Measurements from ENCODE around the gene USP12.
"Not testable (repeated sequence)": the region's sequence is repeated elsewhere in the genome, so short reads cannot be mapped to it uniquely, and the experiment has no call there.

The USP12 gene

DNA sequence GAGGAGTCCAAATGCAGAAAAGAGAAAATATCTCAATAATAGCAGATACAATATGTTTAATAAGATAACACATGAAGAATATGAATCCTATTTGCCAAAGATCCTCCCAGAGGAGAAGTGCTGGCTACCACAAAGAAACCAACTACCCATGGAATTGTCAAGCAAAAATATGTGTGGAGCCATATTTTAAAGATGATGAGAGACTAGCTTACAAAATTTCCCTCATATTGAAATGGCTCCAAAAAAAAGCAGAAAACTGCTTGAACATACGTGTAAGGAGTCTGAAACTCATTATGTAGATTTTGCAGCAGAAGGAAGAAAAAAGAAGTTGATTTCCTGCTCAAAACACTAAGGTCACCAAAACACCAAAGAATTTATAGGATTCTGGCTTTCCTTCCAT is 94.2 kb downstream of the USP12 start:
- no peak for DNase-seq

DNA sequence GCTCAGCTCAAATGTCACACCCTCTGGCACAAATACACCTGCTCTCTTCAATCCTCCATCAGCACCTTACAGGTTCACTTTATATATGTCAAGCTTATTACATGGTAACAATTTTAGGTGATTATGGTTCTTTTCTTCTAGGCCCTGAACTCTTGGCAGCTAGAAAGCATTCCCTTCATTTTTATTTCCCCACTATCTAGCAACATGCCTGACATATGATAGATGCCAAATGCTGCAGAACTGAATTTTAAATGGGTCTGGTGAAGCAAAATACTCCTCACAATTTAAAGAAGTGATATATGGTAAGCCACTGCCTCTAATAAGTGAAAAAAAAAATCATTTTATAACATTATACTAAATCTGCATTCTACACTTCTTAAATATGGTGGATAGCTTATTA is 95.2 kb downstream of the USP12 start:
- no peak for DNase-seq

DNA sequence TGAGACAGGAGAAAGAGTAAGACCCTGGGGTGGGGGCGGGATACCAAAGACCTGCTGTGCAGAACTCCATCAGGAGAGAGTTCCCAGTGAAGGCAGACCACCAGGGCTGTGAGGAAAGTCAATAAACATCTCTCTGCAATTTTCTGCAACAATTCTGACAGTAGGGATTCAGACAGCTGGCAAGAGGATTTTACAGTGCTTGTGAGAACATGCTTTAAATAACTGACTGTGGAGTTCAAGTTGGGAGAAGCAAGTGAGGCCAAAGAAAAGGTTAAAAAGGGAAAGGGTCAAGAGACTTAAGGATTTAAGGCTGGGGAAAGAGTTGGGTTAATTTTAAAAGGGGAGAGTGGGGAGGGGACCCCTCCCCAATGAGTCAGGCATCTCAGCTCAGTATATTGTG is 98.4 kb downstream of the USP12 start:
- DNase-seq, result no peak

DNA sequence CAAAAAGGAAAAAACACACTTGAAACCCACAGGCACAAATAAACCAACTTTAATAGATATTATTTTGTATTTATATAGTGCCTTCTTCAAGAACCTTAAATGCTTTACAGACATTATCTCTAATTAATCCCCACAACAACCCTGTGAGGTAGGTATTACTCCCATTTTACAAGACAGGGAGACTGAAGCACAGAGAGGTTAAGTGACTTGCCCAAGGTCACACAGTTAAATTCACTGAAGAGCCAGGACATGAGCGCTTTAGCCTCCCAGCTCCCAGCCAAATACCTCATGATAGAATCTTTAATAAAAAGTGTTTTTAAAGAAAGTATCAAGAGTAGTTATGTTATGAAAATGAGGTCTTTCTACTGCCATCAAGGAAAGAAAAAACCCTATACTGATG is 105.5 kb downstream of the USP12 start:
- DNase-seq, result not testable (repeated sequence)

DNA sequence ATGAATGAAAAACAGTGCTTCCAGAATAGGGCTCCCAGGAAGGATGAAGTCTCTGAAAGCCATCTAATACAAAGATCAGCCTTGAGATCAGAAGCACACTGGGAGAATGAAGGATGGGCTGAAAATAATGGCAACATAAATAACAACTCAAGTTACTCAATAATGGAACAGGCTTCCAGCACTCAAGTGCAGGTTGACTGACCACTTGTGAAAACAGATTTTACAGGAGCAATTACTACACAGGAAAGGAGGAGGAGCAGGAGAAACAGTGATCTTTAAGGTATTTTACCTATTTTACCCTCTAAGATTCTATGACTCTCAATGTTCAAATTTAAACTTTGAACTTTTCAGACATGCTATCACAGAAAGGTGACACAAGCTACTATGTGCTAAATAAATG is 106.0 kb downstream of the USP12 start:
- no peak for DNase-seq

DNA sequence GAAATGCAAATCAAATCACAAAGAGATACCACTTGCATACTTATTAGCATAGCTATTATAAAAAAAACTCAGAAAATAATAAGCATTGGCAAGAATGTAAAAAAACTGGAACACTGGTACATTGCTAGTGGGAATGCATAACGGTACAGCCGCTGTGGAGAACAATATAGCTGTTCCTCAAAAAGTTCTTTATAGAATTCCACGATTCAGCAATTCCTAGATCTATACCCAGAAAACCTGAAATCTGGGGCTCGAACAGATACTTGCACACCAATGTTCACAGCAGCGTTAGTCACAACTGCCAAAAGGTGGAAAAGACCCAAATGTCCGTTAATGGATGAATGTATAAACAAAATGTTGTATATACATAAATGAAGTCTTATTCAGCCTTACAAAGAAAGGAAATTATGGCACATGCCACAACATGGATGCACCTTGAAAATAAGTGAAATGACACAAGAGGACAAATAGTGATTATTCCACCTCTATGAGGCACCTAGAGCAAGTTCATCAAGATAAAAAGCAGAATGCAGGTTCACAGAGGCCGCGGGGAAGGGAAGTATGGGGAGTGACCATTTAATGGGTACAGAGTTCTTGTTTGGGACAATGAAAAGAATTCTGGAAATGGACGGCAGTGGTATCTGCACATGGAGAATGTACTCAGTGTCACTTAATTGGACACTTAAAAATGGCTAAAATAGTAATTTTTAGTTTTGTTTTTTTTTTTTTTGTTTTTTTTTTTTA is 107.2 kb downstream of the USP12 start:
- no peak for DNase-seq

DNA sequence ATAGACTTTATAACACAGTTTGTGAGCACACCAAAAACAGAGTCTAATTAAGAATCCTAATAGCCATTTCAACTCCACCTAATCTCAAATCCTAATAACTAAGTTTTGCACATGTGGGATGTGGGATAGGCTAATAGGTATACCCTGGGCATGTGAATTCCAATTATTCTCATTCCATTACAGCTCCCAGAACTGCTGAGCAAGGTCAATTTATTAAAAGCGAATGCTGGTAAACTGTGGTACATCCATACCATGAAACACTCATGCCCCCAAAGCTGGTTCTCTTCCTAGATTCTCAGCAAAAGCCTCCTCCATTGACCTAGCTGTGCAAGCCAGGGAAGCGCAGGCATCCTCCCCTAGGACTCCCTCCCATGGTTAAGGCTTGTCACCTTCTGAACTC is 113.8 kb downstream of the USP12 start:
- DNase-seq, result no peak

DNA sequence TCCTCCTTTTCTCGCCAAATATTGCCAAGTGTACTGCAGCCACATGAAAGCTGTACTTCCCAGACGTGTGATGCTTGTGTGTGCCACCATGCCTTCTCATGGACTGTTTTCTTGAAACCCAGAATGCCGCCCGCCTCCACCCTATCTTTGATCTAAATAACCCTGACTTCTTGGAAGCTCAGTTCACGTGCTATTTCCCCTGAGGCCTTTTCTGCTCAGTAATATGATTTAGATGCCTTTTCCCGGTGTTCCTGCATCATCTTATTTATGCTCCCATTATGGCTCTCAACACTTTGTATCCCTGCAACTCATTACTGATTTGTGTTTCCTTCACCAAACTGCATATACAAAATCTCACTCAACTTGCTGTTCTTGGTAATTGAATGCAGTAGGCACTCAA is 116.1 kb downstream of the USP12 start:
- no peak for DNase-seq

DNA sequence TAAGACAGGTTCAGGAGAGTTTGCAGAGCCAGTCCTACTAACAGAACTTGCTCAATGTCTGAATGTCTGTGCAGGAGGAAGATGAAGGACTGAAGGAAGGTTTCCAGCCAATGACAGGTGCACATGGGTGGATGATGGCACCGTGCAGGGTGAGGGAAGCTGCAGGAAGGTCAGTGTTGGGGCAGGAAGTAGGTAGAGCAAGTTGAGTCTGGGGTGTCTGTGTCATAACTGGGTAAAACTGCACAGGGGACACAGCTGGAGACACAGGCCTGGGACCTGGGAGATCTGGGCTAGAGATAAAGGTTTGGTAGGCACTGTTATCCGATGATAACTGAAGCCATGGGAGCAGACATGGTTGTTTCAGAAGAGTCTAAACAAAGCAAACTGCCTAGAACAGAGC is 116.9 kb downstream of the USP12 start:
- no peak for DNase-seq

DNA sequence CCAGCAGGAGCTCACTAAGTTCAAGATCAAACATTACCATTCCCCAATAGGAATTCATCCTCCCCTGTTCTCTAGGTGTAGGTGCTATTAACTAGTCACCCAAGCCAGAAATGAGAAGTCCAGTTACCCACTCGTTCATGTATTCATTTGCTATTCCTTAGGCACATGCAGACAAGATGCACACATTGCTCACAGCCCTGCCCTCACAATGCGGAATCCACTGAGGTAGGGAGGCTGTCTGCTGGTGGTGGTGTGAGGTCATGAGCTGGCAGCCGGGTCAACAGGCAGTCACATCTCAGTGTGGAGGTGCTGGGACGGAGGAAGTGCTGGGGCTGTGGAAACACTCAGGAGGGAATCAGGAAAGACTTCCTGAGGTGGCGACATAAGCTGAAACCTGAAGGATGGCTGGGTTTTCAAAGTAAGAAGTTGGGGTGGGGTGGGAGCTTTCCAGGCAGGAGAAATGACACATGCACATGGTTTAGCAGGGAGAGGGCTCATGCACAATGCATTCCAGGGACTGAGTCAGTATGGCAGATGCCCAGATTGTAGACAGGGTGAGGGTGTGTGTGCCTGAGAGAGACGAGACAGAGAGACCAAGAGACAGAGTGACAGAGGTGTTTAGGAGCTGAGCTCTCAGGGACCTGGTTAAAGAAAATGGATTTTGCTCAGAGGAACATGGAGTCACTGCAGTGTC is 117.6 kb downstream of the USP12 start:
- DNase-seq, result no peak

DNA sequence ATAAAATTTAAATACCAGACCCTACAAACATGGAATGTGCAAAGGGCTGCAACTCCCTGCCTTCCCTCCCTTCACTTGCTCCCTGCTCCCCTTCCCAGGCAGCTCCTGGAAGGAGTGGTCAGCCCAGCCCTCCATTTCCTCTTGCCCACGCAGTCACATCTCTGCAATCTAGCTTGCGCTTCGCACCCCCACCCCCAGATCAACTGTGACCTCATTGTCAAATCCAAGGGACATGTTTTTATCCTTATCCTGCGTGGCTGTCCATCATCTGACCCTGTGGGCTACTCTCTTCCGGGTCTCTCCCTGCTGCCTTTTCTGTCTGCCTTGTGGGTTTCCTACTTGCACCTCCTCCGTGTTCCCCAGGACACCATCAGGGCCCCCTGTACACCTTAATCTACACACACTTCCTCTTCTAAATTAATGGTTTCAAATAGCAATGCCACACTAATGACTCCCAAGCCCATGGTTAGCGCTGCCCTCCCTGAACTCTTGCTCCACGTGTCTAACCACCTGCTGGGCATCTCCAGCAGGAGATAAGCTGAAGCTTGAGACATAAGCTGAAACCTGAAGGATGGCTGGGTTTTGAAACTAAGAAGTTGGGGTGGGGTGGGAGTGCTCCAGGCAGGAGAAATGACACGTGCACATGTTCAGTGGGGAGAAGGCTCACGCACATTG is 118.3 kb downstream of the USP12 start:
- DNase-seq, result no peak

DNA sequence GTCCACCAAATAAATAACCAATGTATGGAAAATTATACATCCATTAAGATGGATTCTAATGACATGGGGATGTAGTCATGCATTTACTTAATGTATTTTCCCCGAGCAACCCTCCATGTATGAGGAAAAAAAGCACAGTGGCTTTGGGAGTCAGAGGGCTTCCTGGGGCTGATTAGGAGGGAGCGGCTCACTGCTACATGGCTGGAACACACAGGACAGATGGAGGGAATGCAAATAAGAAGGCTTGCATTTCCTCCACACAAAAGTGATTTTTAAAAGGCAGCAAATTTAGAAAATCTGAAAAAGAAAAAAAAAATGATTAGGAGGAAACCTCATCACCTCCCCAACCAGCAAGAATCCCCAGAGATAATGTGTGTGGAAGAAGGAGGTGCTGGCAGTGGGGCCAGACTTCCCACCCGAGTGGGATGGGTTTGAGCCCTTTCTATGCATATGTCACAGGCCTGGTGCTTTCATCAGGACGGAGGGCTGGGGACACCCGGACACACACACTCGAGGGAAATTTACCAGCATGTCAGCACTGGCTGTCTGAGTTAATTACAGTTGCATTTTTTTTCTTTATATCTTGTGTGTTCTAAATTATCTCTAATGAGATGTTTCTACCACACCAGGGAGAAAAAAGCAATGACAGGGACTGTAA is 118.9 kb downstream of the USP12 start:
- DNase-seq, result no peak

DNA sequence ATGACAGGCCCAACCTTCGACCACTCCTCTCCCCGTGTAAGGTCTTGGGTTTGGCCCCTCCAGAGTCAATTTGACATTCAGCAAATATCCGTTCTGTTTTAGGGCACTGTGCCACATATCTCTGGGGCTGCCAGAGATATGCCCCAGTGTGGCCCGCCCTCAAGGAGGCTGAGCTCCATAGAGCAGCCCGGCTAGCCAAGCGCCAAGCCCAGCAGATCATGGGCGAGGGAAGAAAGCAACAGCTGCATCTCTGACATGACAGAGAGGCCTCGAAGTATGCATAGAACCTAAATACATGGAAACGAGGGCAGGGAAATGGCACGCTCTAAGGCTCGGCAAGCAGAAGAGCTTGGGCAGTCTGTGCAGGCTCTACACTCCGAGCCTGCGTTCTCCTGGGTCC is 124.5 kb downstream of the USP12 start:
- DNase-seq, result no peak

DNA sequence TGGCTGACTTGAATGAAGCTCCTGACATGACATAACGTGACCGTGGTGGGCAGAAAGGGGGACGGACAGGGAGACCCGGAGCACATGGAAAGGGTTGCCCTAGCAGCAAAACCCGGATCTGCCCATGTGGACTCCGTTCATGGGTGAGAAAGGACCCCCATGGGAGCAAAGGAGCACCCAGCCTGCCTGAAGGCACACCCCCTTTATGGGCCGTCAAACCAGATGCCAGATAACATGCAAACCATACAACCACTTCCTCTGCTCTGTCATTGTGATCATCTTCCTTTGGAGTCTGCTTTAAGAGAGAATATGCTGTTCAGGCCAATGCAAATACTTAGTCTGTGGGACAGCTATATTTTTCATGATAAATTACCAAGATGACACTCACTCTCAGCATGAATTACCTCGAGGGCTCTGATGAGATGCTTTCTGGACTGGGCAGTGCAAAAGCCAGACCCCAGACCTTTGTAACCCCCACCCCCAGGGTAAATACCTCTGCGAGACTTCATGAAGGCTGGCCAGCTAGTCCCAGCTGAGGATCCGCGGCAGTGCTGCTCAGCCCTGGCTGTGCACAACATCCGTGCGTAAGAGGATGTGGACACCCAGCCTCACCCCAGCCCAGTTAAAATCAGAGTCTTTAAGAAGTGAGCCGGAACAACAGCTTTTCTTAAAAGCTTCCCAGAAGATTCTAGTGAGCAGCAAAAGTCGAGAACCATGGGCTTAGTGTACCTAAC is 126.6 kb downstream of the USP12 start:
- DNase-seq, result no peak

DNA sequence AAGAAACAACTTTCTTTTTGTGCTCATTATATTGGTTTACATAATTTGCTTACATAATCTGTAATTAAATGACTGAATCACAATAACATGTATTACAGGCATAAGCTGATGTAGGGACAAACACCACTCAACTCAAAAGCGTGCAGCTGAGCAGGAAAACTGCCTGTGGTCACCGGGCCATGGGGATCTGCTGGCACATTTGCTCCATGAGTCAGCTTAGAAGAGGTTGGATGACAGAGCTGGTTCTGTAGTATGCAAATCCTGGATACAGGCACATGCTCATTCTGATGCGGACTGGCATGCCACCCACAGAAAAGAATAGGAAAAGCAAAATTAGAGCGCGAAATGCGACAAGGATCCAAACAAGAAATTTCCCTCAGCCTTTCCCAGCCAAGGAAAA is 128.6 kb downstream of the USP12 start:
- DNase-seq, result no peak

DNA sequence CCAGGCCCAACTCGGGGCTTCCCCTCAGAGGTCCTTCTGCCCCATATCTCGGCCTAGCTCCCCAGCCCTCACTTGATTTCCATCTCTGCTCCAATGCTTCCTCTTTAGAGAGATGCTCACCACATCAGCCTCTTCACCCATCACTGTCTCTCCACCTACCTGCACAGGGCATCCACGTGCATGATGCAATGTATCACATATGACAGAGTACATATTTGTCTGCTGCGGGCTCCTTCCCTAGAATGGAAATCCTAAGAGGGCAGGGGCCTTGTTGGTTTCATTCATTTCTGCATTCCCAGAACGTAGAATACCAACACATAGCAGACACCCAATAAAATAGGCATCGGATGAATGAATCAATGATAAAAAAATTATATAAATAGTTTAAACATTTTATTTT is 130.3 kb downstream of the USP12 start:
- DNase-seq, result no peak

DNA sequence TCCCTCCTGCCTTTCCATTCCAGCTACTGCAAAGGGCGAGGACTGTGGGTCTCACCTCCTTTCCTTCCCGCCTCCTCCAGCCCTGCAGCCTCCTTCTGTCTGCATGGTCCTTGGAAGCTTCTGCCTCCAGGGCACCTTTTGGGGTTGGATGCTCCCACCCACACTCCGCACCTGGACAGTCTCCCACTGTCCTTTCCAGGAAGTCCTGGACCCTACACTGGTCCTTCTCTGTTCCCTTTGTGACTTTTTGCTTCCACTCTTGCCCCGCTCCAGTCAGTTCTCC is 130.8 kb downstream of the USP12 start:
- DNase-seq, result no peak

DNA sequence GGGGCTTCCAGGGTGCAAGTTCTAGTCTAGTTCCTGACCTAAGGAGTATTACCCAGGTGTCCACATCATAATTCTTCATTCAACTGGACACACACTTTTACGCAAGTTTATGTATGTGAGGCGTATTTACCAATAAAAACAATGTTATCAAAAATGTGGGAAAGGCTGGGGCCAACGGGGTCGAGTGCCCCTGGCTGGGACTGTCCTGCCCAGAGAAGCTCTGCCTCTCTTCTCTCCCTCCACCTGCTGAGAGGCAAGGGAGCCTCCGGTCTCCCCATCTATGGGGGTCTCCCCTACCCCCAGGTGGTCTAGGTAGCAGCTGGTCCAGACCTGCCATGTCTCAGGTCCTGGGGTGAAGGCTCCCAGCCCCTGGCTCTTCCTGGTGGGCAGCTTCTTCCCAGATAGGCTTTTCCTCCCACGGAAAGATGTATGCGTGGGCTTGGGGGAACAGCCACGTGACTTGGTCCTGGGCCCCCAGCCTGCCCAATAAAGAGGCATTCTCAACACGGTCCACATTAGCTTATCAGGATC is 132.4 kb downstream of the USP12 start:
- no peak for DNase-seq

DNA sequence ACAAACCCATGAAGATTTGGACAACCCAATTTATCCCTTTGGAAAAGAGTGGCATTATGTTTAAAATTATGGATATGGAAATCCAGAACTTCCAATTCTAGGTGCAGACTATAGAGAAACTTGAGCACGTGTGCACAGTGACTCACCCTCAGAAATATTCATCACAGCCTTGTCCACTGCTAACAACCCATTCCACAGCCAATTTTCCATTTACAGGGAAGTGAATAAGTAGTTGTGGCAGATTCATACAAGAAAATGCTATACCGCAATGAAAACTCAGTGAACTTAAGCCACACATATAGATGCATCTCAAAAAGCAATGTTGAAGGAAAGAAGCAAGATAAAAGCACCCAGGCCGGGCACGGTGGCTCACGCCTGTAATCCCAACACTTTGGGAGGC is 133.3 kb downstream of the USP12 start:
- no peak for DNase-seq

DNA sequence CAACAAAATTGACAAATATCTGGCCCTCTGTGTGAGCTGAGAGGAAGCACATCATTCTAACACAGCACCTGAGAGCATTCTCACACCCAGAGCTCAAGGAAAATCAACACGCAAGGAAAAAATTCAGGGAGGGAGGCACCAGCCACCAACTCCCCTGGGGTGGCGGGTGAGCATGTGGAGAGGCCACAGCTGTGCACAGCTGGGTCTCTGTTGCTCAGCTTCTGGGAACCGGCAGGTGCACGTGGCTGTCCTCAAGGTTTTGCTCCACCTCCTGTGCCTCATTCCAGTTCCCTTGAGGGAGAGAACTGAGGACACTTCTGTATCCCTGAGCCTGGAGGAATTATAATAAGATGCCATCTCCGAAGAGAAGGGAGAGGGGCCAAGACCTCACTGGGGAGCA is 134.0 kb downstream of the USP12 start:
- no peak for DNase-seq

DNA sequence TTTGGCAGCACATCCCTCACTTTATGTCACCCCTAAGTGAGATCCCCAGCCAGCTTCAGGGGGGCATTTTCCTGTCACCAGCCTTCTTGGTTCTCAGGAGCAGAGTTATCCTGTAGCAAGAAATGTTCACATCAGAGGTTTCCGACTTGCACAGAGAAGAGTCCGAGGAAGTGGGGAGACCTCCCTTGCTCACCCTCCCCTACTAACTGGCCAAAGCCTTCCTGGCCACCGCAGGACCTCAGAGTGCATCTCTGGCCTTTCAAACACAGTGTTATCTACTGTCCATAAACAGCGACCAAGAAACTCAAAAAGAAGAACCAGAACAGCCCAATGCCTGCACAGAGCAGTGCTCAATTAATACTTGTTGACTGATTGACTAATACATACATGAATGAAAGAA is 134.4 kb downstream of the USP12 start:
- DNase-seq, result no peak

DNA sequence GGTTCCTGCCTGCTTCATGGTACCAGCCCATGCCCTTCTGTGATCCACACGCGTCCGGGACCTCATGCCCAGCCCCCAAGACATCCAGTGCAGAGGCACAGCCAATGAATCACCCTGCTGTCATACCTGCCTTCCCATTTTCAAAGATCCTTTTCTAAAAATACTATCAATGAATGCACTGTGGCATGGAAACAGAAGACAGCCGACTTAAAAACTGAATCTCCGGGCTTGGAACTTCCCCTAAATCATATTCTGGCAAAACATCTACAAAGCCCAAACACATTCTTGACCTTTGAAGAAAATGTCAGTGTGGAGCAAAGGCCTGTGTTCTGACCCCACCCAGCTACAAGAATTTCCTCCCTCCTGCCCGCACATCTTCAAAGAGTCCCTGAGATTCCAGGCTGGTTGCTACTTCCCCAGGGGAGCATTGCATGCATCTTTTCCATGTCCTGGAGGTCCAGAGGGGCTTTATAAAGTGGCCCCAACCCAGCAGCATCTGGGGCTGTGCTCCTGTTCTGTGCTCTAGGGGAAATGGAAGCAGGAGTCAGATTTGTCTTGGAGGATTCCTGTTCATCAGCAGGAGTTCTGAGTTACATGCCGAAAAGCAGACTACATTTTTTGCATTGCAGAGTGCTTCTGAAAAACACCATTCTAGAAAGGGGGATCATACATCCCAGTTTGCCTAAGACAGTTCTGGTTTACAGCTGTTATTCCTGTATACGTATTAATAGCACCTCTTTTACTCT is 135.2 kb downstream of the USP12 start:
- DNase-seq, result no peak
